Central memory CD4-positive, alpha-beta T cell (primary cell): ENCODE results near the gene EXD3.
A peak's percentile ranks its signal among the peaks of the same experiment; 100 is the strongest.
"Not testable (repeated sequence)": the region's sequence is repeated elsewhere in the genome, so short reads cannot be mapped to it uniquely, and the experiment has no call there.

Experiments
- DNase-seq: peaks from one replicate; pipeline ENCODE4 v3.0.0; 2022

EXD3 gene

DNA sequence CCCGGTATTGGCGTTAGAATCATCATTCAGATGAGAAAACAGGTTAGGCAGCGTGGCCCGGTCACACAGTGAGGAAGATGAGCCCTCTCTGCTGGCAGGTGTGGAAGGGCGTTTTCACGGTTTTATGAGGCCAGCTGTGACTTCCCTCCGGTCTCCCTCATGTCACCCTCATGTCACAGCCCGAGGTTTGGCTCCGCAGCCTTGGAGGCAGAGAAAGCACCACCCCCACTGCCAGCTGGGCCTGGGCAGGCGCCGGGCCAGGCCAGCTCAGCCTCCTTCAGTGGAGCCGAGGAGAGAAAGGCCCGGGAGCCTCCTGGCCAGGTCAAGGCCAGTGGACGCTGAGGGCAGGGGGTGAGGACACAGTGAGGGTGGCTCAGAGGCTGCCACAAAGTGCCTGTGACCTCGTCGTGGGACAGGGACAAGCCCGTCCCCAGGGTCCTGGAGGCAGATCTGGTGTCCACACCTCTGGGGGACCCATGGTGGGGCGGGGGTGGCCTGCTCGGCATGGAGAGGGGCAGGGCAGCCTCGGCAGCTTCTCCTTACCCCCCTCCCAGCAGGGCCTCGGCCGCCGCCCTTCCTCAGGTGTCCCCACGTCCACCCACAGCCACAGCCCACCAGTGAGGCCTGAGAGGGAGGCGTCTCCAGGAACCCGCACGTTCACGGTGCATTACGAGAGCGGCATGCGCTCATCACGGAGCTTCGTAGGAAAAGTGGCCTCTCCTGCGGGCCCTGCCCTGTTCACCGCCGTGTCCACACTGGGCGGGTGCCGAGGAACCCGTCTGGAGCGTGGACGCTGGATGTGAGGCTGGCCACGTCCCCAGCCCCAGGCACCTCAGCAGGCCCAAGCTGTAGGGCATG lies 32.2 kb downstream of the EXD3 start:
- DNase-seq = no peak

DNA sequence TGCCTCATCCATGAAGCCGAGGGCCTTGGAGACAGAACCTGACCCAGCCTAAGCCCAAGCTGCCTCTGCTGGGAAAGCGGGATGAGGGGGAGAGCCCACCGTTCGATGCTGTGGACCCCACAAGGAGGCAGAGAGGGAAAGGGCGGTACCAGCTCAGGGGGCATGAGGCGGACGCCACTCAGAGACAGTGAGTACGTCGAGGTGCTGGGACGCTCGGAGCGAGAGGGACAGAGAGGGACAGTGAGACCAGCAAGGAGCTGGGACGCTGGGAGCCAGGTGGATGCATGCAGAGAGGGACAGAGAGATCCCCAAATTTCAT lies 33.6 kb downstream of the EXD3 start:
- DNase-seq = no peak

DNA sequence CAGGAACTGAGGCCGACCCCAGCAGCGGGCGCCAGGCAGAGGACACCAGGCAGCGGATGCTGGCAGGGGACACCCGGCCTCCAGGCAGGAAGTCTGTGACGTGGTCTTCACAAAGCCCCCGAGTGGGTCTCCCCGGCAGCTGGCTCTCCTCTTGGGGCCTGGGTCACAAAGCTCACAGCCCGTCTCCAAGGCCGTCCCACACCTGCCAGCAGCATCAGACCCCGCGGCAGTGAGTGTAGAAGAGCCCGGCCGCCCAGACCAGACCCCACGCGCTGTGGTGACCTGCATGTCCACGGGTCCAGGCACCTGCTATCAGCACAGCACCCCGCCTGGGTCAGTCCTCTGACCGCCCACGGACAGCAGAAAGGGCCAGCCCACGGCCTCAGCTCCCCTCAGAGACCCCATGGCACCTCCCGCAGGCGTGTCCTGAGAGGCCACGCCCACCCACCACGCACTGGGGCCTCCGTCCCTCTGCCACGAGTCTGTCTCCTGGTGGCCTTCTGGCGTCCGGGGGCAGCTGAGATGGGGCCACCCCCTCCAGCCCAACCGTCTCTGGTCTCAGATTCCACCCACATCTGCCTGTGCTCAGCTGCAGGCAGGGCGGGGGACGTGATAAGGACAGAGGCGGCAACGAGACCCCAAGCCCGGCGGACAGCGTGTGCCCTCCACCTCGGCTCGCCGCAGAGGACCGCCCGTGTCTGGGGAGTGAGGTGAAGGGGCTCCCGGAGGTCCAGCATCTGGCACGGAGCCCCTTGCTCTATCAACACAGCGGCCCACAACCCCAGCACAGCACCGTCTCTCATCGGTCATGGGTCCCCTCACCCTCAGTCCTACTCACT lies 34.2 kb downstream of the EXD3 start:
- no peak for DNase-seq

DNA sequence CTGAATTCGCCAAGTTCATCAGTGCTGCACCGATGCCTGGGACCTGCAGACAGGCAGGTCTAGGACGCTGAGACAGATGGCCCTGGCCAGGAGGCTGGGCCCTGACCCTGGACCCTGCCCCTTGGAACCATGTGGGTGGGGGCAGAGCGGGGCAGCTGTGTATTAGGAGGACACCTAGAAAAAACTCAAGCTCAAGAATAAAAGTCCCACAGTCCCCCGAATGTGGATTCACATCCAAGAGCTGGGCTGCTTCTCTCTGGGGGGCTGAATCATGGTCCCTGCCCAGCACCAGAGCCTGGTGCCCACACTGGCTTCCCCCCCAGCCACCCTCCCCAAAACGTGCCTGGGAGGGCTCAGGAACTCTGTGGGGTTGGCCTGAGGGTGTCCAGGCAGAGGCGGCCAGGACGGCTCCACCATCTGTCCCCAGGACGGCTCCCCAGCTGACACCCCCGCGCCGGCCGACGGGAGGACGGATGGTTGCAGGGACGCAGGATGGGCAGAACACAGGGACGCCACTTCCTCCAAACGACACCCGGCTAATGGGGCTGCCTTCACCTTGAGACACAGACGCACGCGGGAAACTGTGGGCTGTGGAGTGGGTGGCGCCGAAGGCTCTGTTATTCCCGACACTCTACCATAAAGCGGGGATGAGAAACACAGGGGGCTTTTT lies 34.9 kb downstream of the EXD3 start:
- DNase-seq = no peak

DNA sequence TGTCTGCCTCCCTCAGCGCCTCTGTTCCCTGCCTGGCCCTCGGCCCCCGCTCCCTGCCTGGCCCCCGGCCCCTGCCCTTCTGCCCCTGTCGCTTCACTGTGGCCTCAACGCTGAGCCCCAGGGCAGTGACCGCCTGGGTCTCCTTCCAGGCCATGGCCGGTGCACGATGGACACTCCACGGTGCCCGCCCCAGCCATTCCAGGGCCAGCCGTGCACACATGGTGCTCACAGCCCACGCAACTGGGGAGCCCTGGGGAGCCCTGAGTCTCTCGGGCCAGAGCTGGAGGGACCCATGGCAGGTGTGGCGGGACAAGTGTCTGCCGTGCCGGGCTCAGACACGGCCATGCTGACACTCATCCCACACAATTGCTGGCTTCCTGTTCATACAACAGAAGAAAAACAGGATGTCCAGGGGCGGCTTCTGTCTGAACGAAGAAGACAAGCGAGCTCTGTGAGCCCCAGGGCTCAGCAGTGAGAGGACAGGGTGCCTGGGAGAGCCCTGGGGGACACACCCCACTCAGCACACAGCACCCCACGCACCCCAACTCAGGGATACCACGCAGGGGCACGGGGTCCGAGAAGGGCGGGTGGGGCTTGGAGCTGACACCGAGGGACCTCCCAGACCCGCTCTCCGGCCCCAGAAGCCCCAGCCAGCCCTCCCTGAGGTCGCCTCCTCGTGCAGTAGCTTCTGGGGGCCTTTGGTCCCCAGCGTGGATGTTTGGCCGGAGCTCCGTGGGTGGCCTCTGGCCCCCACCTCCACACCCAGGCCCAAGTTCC lies 35.7 kb downstream of the EXD3 start:
- peak; percentile 41 for DNase-seq

DNA sequence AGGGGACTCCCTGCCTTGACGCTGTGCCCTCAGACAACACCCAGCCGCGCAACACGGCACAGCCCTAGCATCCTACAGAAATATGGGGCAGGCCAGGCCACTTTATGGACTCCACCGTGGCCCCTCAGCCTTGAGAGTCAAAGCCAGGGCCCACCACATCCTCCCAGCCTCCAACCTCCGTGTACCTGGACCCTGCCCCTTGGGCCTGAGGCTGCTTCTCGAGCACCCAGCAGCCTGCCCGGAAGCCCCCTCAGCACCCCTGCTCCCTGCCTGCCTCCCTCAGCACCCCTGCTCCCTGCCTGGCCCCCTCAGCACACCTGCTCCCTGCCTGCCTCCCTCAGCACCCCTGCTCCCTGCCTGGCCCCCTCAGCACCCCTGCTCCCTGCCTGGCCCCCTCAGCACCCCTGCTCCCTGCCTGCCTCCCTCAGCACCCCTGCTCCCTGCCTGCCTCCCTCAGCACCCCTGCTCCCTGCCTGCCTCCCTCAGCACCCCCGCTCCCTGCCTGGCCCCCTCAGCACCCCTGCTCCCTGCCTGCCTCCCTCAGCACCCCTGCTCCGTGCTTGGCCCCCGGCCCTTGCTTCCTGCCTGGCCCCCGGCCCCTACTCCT lies 36.4 kb downstream of the EXD3 start:
- DNase-seq = not testable (repeated sequence)

DNA sequence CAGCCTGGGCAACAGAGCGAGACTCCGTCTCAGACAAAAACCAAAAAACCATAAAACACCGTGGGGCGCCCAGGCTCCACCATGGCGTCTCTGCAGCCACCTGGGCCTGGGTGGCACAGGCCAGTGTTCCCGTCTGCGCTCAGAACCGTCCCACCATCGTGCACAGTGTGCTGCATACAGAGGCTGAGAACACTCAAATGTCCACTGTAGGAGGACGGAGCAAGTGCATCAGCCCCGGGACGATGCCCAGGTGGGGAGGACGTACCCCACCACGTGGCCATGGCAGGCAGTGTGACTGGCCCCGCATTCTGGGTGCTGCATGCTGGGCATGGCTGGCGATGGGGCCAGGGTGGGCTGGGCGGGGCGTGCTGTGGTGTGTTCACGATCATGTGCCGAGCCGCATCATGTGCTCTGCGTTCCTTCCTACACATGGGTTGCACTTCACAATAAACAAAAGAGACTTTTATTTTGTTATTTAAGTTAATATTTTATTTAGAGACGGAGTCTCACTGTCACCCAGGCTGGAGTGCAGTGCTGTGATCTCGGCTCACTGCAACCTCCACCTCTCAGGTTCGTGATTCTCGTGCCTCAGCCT lies 37.8 kb downstream of the EXD3 start:
- no peak for DNase-seq

DNA sequence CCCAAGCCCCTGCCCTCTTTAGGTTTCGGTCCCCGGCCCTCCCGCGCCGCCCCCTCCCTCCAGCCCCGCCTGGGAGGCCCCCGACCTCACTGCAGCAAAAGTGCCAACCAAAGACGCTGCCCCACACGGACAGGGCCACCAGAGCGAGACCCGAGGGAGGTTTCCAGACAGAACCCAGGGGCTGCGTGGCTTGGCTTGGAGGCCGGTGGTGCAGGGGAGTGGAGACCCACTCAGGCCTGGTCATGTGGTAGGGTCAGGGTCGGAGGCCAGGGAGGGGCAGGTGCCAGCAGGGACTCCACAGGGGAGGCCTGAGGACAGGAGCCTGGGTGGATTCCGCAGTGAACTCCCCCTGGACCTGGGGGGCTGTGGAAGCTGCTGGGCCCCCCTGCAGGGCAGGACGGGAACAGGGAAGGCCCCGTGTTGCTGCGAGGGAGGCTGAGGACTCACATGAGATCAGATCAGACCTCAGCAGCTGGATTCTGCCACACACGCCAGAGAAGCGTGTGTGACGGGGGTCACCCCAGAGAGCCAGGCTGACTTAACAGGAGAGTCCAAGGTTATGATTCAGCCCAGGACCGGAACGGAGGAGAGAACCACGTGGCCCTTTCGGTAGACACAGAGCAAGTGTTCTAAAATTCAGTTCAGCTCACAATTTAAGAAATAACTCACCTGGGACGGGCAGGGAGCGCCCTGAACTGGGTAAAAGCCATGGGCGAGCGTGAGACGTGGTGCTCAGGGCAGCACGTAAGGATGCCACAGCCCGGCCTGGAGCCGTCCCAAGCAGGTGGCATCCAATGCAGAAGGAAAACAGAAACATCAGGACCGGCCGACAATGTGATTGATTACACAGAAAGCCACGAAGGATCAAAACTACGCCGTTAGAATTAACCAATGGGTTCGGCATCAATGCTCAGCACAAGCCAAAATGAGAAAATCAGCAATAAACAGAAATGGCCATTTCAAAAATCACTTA lies 38.9 kb downstream of the EXD3 start:
- DNase-seq = no peak

DNA sequence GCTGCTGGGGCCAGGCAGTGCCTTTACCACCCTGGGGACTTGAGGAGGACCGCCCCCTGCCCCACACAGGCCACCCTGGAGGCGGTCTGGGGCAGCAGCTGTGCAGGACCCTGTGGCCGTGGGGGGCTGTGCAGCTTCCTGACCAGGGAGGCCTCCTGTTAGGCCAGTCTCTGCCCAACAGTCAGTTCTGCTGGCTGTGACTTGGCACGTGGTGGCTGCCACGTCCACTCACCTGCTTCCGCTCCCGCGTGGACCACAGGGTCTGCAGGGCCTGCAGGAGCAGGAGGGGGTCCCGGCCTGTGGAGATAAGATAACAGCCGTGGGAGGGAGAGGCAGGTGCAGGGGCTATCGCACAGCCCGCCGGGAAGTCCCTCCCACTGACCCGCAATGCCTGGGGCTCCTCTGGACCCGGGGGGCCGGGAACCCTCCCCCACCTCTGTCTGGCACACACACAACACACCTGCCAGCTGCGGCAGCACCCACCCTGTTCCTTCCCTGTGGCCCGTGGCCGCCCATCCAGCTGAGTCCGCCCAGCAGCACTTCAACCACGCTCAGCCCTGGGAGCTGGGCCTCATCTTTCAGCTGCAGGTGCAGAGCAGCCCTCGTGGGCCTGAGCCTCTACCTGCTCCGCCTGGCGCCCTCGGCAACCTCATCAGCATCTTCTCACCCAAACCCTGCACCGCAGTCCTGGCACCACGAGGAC lies 39.7 kb downstream of the EXD3 start:
- DNase-seq = no peak

DNA sequence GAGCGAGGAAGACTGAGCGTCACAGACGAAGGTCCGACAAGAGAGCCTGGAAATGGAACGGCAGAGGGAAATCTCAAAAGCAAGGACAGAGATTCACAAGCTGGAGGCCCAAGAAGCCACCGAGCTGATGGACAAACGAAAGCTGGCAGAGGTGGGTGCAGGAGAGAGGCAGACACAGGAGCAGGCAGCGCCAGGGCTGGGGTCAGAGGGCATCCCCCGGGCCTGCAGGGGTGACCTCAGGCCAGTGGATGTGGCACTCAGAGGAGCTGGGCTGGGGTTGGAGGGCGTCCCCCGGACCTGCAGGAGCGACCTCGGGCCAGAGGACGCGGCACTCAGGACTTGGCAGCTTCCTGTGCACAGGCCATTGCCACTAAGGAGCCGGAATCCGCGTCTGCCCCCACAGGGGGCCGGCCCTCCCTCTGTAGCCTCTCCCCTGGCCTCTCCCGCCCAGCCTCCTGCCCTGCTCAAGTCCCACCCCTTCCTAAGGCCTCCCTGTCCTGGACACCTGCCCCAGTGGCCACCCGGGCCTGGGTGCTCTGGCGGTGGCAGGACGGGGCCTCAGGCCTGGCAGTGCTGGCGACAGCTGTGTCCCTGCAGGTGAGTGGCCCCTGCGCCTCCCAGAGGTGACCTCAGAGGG lies 40.4 kb downstream of the EXD3 start:
- DNase-seq = no peak

DNA sequence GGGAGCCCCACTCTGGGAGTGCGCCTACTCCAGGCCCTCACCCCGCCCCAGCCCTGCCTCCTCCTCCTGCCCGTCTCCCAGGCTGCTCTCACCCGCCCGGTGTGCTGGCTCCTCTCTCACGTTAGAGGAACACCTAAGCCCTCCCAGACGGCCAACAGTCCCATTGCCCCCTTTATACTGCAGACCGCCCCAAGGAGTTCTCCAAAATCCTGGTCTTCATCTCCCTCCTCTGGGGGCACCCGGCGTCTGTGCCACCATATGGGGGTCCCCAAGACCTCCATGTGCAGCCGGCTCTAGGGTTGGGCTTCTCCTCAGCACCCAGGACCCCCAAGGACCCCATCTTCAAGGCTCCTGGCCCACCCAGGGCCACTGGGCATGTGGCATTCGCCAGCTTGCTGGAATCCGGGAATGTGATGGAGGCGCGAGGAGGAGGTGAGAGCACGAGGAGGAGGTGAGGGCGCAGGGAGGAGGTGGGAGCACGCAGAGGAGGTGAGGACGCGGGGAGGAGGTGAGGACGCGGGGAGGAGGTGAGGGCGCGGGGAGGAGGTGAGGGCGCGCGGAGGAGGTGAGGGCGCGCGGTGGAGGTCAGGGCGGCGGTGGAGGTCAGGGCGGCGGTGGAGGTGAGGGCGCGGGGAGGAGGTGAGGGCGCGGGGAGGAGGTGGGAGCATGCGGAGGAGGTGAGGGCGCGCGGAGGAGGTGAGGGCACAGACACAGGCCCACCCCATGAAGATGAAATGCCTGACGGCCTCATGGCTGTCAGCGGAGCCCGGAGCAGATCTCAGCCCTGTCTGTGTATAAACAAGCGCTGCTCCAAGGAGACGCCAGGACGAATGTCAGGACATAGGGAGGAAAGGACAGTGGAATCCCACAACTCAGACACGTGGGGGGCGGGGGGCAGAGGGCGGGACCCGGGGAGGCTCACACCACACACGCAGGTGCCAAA lies 41.2 kb downstream of the EXD3 start:
- DNase-seq = no peak

DNA sequence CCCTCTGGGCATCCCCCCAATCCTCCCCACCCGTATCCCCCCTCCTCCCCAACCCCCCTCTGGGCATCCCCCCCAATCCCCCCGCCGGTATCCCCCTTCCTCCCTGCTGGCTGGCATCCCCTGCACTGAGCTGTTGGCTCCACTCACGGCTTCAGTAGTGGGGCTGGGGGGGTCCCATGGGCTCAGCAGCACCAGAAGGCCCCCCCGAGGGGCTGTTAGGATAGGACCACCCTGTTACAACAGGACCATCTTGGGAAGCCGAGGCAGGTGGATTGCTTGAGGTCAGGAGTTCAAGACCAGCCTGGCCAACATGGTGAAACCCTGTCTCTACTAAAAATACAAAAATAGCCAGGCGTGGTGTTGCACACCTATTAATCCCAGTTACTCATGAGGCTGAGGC lies 42.4 kb downstream of the EXD3 start:
- DNase-seq = no peak

DNA sequence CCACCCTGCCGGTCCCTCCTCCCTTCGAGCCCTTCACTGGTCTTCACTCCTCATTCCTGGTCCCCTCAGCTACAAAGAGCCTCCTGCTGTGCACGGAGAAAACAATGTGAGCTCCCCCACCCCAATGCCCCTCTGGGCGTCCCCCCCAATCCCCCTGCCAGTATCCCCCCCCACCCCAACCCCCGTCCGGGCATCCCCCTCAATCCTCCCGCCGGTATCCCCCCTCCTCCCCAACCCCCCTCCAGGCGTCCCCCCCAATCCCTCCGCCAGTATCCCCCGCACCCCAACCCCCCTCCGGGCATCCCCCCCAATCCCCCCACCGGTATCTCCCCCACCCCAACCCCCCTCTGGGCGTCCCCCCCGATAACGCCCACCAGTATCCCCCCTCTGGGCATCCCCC lies 42.8 kb downstream of the EXD3 start:
- DNase-seq = no peak

DNA sequence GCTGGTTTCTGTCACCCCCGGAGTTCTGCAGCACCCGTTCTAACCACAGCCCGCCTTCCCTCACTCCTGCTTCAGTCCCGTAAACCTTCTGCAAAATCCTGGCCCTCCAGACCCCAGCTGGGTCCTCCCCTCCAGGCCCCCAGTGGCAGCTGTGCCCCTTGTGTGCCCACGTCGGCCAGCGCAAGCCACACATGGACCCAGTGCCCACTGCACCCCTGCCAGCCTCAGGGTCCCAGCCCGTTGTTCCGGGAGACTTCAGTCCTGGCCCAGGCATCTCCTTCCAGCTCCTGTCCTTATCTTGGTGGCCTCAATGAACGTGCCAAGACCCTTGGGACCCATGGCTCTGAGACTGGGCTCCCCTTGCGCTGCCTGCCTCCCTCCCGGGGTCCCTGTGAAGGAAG lies 43.2 kb downstream of the EXD3 start:
- no peak for DNase-seq

DNA sequence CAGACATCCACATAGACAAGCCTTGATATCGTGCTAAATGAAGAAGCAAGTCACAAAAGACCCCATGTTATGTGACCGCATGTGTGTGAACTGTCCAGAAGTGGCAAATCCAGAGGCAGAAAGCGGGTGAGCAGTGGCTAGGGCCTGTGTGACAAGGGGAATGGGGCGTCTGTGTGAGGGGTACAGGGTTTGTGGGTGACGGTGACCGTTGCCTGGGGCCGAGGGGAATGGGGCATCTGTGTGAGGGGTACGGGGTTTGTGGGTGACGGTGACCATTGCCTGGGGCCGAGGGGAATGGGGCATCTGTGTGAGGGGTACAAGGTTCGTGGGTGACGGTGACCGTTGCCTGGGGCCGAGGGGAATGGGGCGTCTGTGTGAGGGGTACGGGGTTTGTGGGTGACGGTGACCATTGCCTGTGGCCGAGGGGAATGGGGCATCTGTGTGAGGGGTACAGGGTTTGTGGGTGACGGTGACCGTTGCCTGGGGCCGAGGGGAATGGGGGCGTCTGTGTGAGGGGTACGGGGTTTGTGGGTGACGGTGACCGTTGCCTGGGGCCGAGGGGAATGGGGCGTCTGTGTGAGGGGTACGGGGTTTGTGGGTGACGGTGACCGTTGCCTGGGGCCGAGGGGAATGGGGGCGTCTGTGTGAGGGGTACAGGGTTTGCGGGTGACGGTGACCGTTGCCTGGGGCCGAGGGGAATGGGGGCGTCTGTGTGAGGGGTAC lies 44.1 kb downstream of the EXD3 start:
- not testable (repeated sequence) for DNase-seq

DNA sequence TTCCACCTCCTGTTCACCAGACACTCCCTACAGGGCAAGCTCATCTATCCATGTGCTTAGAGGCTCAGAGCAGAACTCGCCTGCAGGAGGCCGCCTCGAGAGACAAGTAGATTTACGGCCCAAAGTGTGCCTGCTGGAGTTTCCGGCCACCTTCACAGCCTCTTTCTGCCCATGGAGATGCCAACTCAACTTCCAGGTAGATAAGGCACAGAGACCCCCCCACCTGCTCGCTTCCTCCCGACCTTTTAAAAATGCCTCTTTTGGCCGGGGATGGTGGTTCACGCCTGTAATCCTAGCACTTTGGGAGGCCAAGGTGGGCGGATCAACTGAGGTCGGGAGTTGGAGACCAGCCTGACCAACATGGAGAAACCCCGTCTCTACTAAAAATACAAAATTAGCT lies 46.6 kb downstream of the EXD3 start:
- DNase-seq = no peak

DNA sequence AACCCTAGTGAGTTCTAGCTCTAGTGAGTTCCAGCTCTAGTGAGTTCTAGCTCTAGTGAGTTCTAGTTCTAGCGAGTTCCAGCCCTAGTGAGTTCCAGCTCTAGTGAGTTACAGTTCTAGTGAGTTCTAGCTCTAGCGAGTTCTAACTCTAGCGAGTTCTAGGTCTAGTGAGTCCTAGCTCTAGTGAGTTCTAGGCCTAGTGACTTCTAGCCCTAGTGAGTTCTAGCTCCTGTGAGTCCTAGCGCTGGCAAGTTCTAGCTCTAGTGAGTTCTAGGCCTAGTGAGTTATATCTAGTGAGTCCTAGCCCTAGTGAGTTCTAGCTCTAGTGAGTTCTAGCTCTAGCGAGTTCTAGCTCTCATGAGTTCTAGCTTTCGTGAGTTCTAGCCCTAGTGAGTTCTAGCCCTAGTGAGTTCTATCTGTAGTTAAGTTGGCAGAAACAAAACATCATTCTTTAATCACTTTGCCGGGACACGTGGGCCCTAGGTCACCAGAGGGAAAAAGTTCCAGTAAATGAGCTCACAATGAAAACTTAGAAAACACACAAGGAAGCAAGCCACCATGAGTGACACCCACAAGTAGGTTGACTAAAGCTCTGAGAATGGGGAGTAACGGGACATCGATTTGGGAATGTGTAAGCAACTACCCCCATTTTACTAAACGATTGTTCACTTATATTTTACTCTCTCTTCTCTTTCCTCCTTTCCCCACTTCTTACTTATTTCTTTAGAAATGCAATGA lies 47.5 kb downstream of the EXD3 start:
- no peak for DNase-seq
